Psoas muscle (tissue), 8 donors: ENCODE data around the gene TTYH1. TPM values are rescaled to one million over a fixed set of nuclear protein-coding genes. Genes with fewer than 3 reads are reported as not detected.

ENCODE experiments used
- ATAC-seq, 4 donors: fragments of 200-7000 bp; cut with Tn5 transposase; one replicate each; pipeline ENCODE4 v1.9.1; 2020; ENCODE audit warnings: moderate library complexity in 3 of 4, mild to moderate bottlenecking in 2 of 4
- DNase-seq, 2 donors: peaks; one replicate each; pipeline ENCODE4 v3.0.0-alpha.2; 2020
- H3K27ac ChIP-seq: fragments of 200-600 bp; one replicate; pipeline ENCODE4 v1.8.0; 2022
- H3K27me3 ChIP-seq, 3 donors: fragments of 200-600 bp in 1 of 3; one replicate each; pipeline versions ENCODE4 v1.6.1 to v1.8.0; 2013 to 2022; ENCODE audit warnings: low read length in 2 of 3, mild to moderate bottlenecking in 2 of 3, moderate library complexity in 1 of 3; ENCODE audit not compliant: insufficient read depth in 3 of 3
- H3K36me3 ChIP-seq, 2 donors: fragments of 200-600 bp in 1 of 2; one replicate each; pipeline versions ENCODE4 v1.6.1 to v1.8.0; 2013 to 2022; ENCODE audit warnings: low read depth in 1 of 2, mild to moderate bottlenecking in 1 of 2, moderate library complexity in 1 of 2; ENCODE audit not compliant: insufficient read depth in 1 of 2
- H3K4me1 ChIP-seq: fragments of 200-600 bp; one replicate; pipeline ENCODE4 v1.8.0; 2022
- H3K4me3 ChIP-seq: fragments of 200-600 bp; one replicate; pipeline ENCODE4 v1.8.0; 2022; ENCODE audit warnings: mild to moderate bottlenecking
- H3K9me3 ChIP-seq: fragments of 200-600 bp; one replicate; pipeline ENCODE4 v1.8.0; 2022
- CTCF ChIP-seq: fragments of 200-600 bp; IDR thresholded peaks from one replicate; pipeline ENCODE4 v1.8.0; 2022; ENCODE audit warnings: antibody characterized with exemption
- WGBS, 3 donors: extraction: QIAGEN DNeasy Blood & Tissue Kit; methylation state at CpG; one replicate each; pipeline versions ENCODE4 v1.1.6 to v1.1.7; 2013; 5-methylcytosine and 5-hydroxymethylcytosine counted together
- intact Hi-C, 2 donors: fragments of 100-400 bp; cut with DNase I; formaldehyde crosslinking; loops; one replicate each; pipeline versions ENCODE4 v1.11.0 to v1.14.2; 2022
- polyA plus RNA-seq, 3 donors: library from polyadenylated mRNA; stranded (reverse); fragments of 200-250 nt; gene quantifications; one replicate each; pipeline ENCODE4 v1.2.3, GENCODE V29; 2013
- total RNA-seq, 4 donors: library from RNA; stranded (reverse); fragmentation: NEBNext Ultra II Directional in 2 of 4; extraction: Animal tissue kit (Norgen Biotek cat#: 25700) in 2 of 4; gene quantifications; one replicate each; pipeline versions ENCODE4 v1.2.1 to v1.2.4, GENCODE V29; 2021 to 2023
- donor health status: healthy with polysubstance abuse.
- donor health status: DM: no; HTN: no; CAD: no; lungs with moderate emphysema.
- donor health status: Bipolar disorder and iron deficiency.
- donor health status: healthy.
- donor health status: DM: yes; HTN: yes; CAD: no.
- donor health status: DM: no; HTN: no; CAD: no.
- donor health status: DM: no; HTN: no; CAD: no.
- donor health status: DM: yes; HTN: yes; CAD: no.

TTYH1 gene
- total and polyA plus RNA-seq, 7 donors, result 0.34 to 1.9 (median 0.52) TPM; not detected in 1

- TF ChIP-seq CTCF, result peak; percentile 16
- no peaks in the 10 kb centered on the region for H3K9me3 ChIP-seq
- H3K36me3 ChIP-seq, result no peaks in the 10 kb centered on the region
- 5 to 6% (median 6%) methylated on average over 26 to 43 of the region's 43 CpGs for WGBS, 3 donors
- H3K4me1 ChIP-seq, result no peaks in the 10 kb centered on the region
- DNase-seq (peak in 1 of 2 donors; percentile 71), ATAC-seq (peak; percentile 38 to 59 (median 50))
- intact Hi-C loops, result no loop called here
- H3K27ac ChIP-seq, result no peak overlapping the region
- H3K4me3 ChIP-seq, result peak overlapping the region; percentile 44
- H3K27me3 ChIP-seq, result peaks cover 0 to 36% (median 20%) of the 10 kb centered on the region in 3 donors
Observed at GRCh38 chr19:54430306-54431254, 15.3 kb downstream of the TTYH1 start.

- H3K36me3 ChIP-seq, result no peaks in the 10 kb centered on the region
- TF ChIP-seq CTCF, result no peak
- 34 to 38% (median 38%) methylated on average over 10 to 11 of the region's 11 CpGs for WGBS, 3 donors
- H3K27ac ChIP-seq, result no peak overlapping the region
- peak in 1 of 4 donors; percentile 8 for ATAC-seq
- intact Hi-C loops, result no loop called here
- H3K9me3 ChIP-seq, result no peaks in the 10 kb centered on the region
- peaks cover 0 to 32% (median 20%) of the 10 kb centered on the region in 3 donors for H3K27me3 ChIP-seq
- peak in 1 of 2 donors; percentile 19 for DNase-seq
- no peaks in the 10 kb centered on the region for H3K4me1 ChIP-seq
- H3K4me3 ChIP-seq, result peak overlapping the region; percentile 44
Observed at GRCh38 chr19:54431255-54431838, 16.1 kb downstream of the TTYH1 start.

- WGBS, 3 donors, result 65 to 69% (median 68%) methylated on average over 10 of the region's 10 CpGs
- DNase-seq, result peak in 1 of 2 donors; percentile 28
- Histone ChIP-seq H3K4me1 (no peaks in the 10 kb centered on the region), H3K27ac (no peak overlapping the region), H3K4me3 (no peak overlapping the region), H3K9me3 (no peaks in the 10 kb centered on the region), H3K36me3 (no peaks in the 10 kb centered on the region), H3K27me3 (peaks cover 0 to 28% (median 16%) of the 10 kb centered on the region in 3 donors)
- no peak for ATAC-seq
- intact Hi-C loops, result no loop called here
- TF ChIP-seq CTCF, result no peak
Observed at GRCh38 chr19:54432144-54432738, 17.0 kb downstream of the TTYH1 start.

GRCh38 chr19:54433697-54434096 lies 18.4 kb downstream of the TTYH1 start:
- Histone ChIP-seq H3K9me3 (no peaks in the 10 kb centered on the region), H3K36me3 (no peaks in the 10 kb centered on the region), H3K27me3 (peaks cover 0 to 23% (median 16%) of the 10 kb centered on the region in 3 donors), H3K27ac (no peak overlapping the region), H3K4me1 (no peaks in the 10 kb centered on the region), H3K4me3 (no peak overlapping the region)
- no peak for TF ChIP-seq CTCF
- ATAC-seq (no peak), DNase-seq (no peak)
- intact Hi-C loops, result no loop called here
- 78 to 95% (median 84%) methylated on average over 5 of the region's 5 CpGs for WGBS, 3 donors
